H1 (cell line): ENCODE measurements around the gene PRELID2. TPM values are rescaled to one million over a fixed set of nuclear protein-coding genes. Genes with fewer than 3 reads are reported as not detected.

Experiments used
- ASH2L ChIP-seq: fragments of 200-600, 300-600 bp; sonication (generic); IDR thresholded peaks from one replicate; pipeline ENCODE4 v1.7.1; 2017; ENCODE audit warnings: low read length
- ATF3 ChIP-seq: IDR thresholded peaks from 2 replicates; pipeline ENCODE4 v1.6.1; 2011; ENCODE audit warnings: low read depth, mild to moderate bottlenecking, low read length; ENCODE audit not compliant: insufficient read depth
- CBX8 ChIP-seq: fragments of 300-800, 300-1000 bp; sonication (generic); IDR thresholded peaks from 2 replicates; pipeline ENCODE4 v1.7.1; 2016; ENCODE audit warnings: low read depth, low read length, borderline replicate concordance
- CEBPB ChIP-seq: IDR thresholded peaks from 2 replicates; pipeline ENCODE4 v1.6.1; 2012; ENCODE audit warnings: low read depth, low read length
- CREB1 ChIP-seq: IDR thresholded peaks from 2 replicates; pipeline ENCODE4 v1.6.1; 2012; ENCODE audit warnings: inconsistent platforms
- E2F6 ChIP-seq: IDR thresholded peaks from 2 replicates; pipeline ENCODE4 v1.6.1; 2012; ENCODE audit warnings: inconsistent platforms
- EP300 ChIP-seq, 2 experiments: IDR thresholded peaks; 1 replicate in 1 of 2; 2 replicates in 1 of 2; pipeline ENCODE4 v1.6.1; 2011 to 2012; ENCODE audit warnings: low read depth in 2 of 2, low read length in 2 of 2, mild to moderate bottlenecking in 2 of 2, borderline replicate concordance in 1 of 2, inconsistent platforms in 1 of 2, moderate library complexity in 1 of 2
- EZH2 ChIP-seq: fragments of 200-600 bp; sonication (generic); IDR thresholded peaks from 2 replicates; pipeline ENCODE4 v1.7.1; 2012; ENCODE audit warnings: low read depth, mild to moderate bottlenecking, moderate library complexity, low read length, inconsistent platforms; ENCODE audit not compliant: severe bottlenecking
- KDM1A ChIP-seq: fragments of 200-600, 300-600 bp; sonication (generic); IDR thresholded peaks from 2 replicates; pipeline ENCODE4 v1.7.1; 2016; ENCODE audit warnings: mild to moderate bottlenecking, low read length, borderline replicate concordance
- KDM4A ChIP-seq: IDR thresholded peaks from one replicate; pipeline ENCODE4 v1.7.1; 2012; ENCODE audit warnings: low read depth, mild to moderate bottlenecking, moderate library complexity, low read length, inconsistent platforms; ENCODE audit not compliant: severe bottlenecking
- MAX ChIP-seq: IDR thresholded peaks from 2 replicates; pipeline ENCODE4 v1.6.1; 2012; ENCODE audit warnings: inconsistent platforms
- PHF8 ChIP-seq: fragments of 200-600 bp; sonication (generic); conservative IDR thresholded peaks from 2 replicates; pipeline ENCODE4 v1.7.1; 2012; ENCODE audit warnings: low read depth, mild to moderate bottlenecking, inconsistent platforms, low read length, moderate library complexity
- POLR2A ChIP-seq, 2 experiments: IDR thresholded peaks; 1 replicate in 1 of 2; 2 replicates in 1 of 2; pipeline ENCODE4 v1.6.1; 2011; ENCODE audit warnings: low read depth in 2 of 2, low read length in 2 of 2, mild to moderate bottlenecking in 2 of 2; ENCODE audit errors: control extremely low read depth in 1 of 2
- RXRA ChIP-seq: IDR thresholded peaks from 2 replicates; pipeline ENCODE4 v1.6.1; 2011; ENCODE audit warnings: low read depth, mild to moderate bottlenecking, low read length, moderate library complexity; ENCODE audit not compliant: insufficient read depth
- SAP30 ChIP-seq: fragments of 300-600 bp; sonication (generic); IDR thresholded peaks from 2 replicates; pipeline ENCODE4 v1.7.1; 2012; ENCODE audit warnings: low read length, moderate library complexity, mild to moderate bottlenecking, inconsistent platforms; ENCODE audit not compliant: insufficient read depth, insufficient replicate concordance
- SIN3A ChIP-seq, 2 experiments: IDR thresholded peaks in 1 of 2; conservative IDR thresholded peaks in 1 of 2; 2 replicates each; pipeline ENCODE4 v1.6.1; 2011 to 2012; ENCODE audit warnings: low read length in 2 of 2, improper control_type of control experiment in 1 of 2, low read depth in 1 of 2, mild to moderate bottlenecking in 1 of 2
- SP2 ChIP-seq: IDR thresholded peaks from 2 replicates; pipeline ENCODE4 v1.6.1; 2012; ENCODE audit warnings: mild to moderate bottlenecking, low read length, inconsistent platforms
- SP4 ChIP-seq: IDR thresholded peaks from 2 replicates; pipeline ENCODE4 v1.6.1; 2012; ENCODE audit warnings: low read length, inconsistent platforms
- SUZ12 ChIP-seq: fragments of 200-600 bp; sonication (generic); IDR thresholded peaks from 2 replicates; pipeline ENCODE4 v1.6.1; 2012; ENCODE audit warnings: mild to moderate bottlenecking, inconsistent platforms, low read length, moderate library complexity, mixed read lengths
- TAF7 ChIP-seq: optimal IDR thresholded peaks from 2 replicates; pipeline ENCODE3; 2011; ENCODE audit warnings: low read depth, mild to moderate bottlenecking, inconsistent platforms, low read length, moderate library complexity, borderline replicate concordance
- polyA plus RNA-seq, 7 experiments: library from polyadenylated mRNA; depleted of rRNA in 3 of 7; stranded (reverse) in 5 of 7; unstranded in 2 of 7; fragments of >200 nt in 5 of 7; fragments of 200-250 nt in 2 of 7; gene quantifications; 1 replicate in 5 of 7; 2 replicates in 1 of 7; 4 replicates in 1 of 7; pipeline versions ENCODE4 v1.2.1 to v1.2.3, GENCODE V29; 2011 to 2013; ENCODE audit warnings: missing spikeins in 2 of 7, mixed read lengths in 2 of 7
- total RNA-seq: library from RNA; stranded (reverse); fragmentation: NEBNext Ultra II Directional; extraction: Animal tissue kit (Norgen Biotek cat#: 25700); gene quantifications from 2 replicates; pipeline ENCODE4 v1.2.1, GENCODE V29; 2021

The PRELID2 gene
- total and polyA plus RNA-seq, 2 of the 8 experiments (the other 6 are each of a cell fraction or from before 2014, with no cell fraction given): 2.2 to 7.8 TPM

- TF ChIP-seq MAX (peak; percentile 36), KDM1A (no peak), RXRA (no peak), ATF3 (no peak), SIN3A (conservative IDR thresholded peaks at IDR 0.05 in 1 of 2, IDR thresholded peaks at IDR 0.05 in 1 of 2; ENCODE audit: low read depth in 1 of 2, low read length in 2 of 2) (0 out of 4 replicates have a peak, but pooled peaks of 1 of the 2 experiments have one; percentile 57), SP2 (no peak), POLR2A (IDR thresholded peaks at IDR 0.05; ENCODE audit: control extremely low read depth in 1 of 2, low read depth in 2 of 2, low read length in 2 of 2) (peak in 1 of 2 experiments; percentile 43; a peak in 1 of 3 replicates), SP4 (peak; percentile 72; the same call in 1 of the 2 replicates), SAP30 (no peak), CEBPB (no peak), TAF7 (no peak), CREB1 (no peak), ASH2L (peak; percentile 77), EZH2 (peak; percentile 50), PHF8 (peak; percentile 70), CBX8 (no peak), KDM4A (peak; percentile 99), SUZ12 (peak; percentile 46; the same call in 1 of the 2 replicates), E2F6 (peak; percentile 96), EP300 (IDR thresholded peaks at IDR 0.05; ENCODE audit: borderline replicate concordance in 1 of 2, low read depth in 2 of 2, low read length in 2 of 2) (peak in 1 of 2 experiments; percentile 63; a peak in 1 of 3 replicates)
Measured at GRCh38 chr5:145834917-145835847, at the start of gene PRELID2 (continued).
